ENCODE data around the gene ADAMTS13. TPM values are rescaled to one million over a fixed set of nuclear protein-coding genes. Genes with fewer than 3 reads are reported as not detected.
A peak's percentile ranks its signal among the peaks of the same experiment; 100 is the strongest.

ADAMTS13 gene
- total and polyA plus RNA-seq, 9 of the 15 experiments (the other 6 are each of a cell fraction or from before 2014, with no cell fraction given), result 0.03 to 0.20 (median 0.04) TPM; not detected in 4

- Histone ChIP-seq H3K27me3 (ENCODE audit: control insufficient read depth in 2 of 2, insufficient read depth in 2 of 2, low read length in 2 of 2) (peaks cover 3 to 24% of the 10 kb centered on the region in 2 experiments; a peak in 3 of 5 replicates), H3K36me3 (ENCODE audit: control insufficient read depth, insufficient read depth, low read length) (no peaks in the 10 kb centered on the region; the same call in 2 of the 3 replicates), H3K4me1 (replicated peaks in 1 of 2; ENCODE audit: control insufficient read depth in 2 of 2, insufficient read depth in 2 of 2, low read length in 2 of 2) (peaks cover 21 to 33% of the 10 kb centered on the region in 2 experiments), H3K27ac (ENCODE audit: extremely low read depth, low read depth, low read length) (no peak overlapping the region), H2AFZ (ENCODE audit: low read depth, low read length) (no peak overlapping the region), H4K20me1 (replicated peaks; ENCODE audit: control insufficient read depth, insufficient read depth, low read length) (peaks cover 4% of the 10 kb centered on the region; the same call in 1 of the 2 replicates), H3K9ac (ENCODE audit: insufficient read depth in 1 of 2, low read depth in 2 of 2, low read length in 2 of 2) (no peak overlapping the region), H3K4me2 (ENCODE audit: insufficient read depth, low read length) (no peak overlapping the region), H3K4me3 (no peak overlapping the region), H3K9me3 (replicated peaks; ENCODE audit: control insufficient read depth, insufficient read depth, low read depth, low read length) (peaks cover 7% of the 10 kb centered on the region; the same call in 1 of the 2 replicates), H3K79me2 (ENCODE audit: control insufficient read depth, insufficient read depth, low read length) (no peaks in the 10 kb centered on the region), H3K9me1 (ENCODE audit: control insufficient read depth, insufficient read depth, low read length) (no peaks in the 10 kb centered on the region)
- ChIA-PET CTCF (ENCODE audit: low intra/inter-chr PET ratio) (no interaction called here), POLR2A (no interaction called here)
- BruUV-seq (replicated peaks), result no TSS peak
- in situ Hi-C loops (cut with MboI), result no loop called here
- TF ChIP-seq ADNP (tag; IDR thresholded peaks at IDR 0.05), result no peak
- peak; percentile 46 for TF ChIP-seq ZFP36 (IDR thresholded peaks at IDR 0.05; ENCODE audit: low read depth, low read length, partially characterized antibody)
- FAIRE-seq, result no peak
- no peak for DNase-seq (ENCODE audit: extremely low read depth in 1 of 4, low spot score in 3 of 4)
- 11% methylated on average over 8 of the region's 8 CpGs for WGBS (ENCODE audit: insufficient coverage, low coverage, missing lambda C conversion rate)
- no peak for ATAC-seq
- intact Hi-C loops (cut with micrococcal nuclease), result no loop called here
Measured at GRCh38 chr9:133508046-133508445, 85.9 kb downstream of the ADAMTS13 start.

Other genes with a start within 250 kb of the ADAMTS13 start
Only the 7 nearest of the 16 such genes appear.
- gene SURF1, start 65.9 kb upstream of the ADAMTS13 start, total RNA-seq (2014; rRNA removed), result 17.9 and 20.8 TPM in 2 replicates
- gene SURF1, start 65.9 kb upstream of the ADAMTS13 start, total RNA-seq (2014; rRNA removed; fragmentation: Illumina TruSeq; extraction: Trizol), result 20.9 and 21.2 TPM in 2 replicates
- gene SURF1, start 65.9 kb upstream of the ADAMTS13 start, total RNA-seq (2015; rRNA removed; fragmentation: Illumina TruSeq; extraction: Trizol), result 15.5 and 16.6 TPM in 2 replicates
- gene SURF1, start 65.9 kb upstream of the ADAMTS13 start, total RNA-seq (2021), result 26.7 and 26.8 TPM in 2 replicates
- gene SURF1, start 65.9 kb upstream of the ADAMTS13 start, polyA plus RNA-seq (2011; rRNA removed), result 28.6 and 29.8 TPM in 2 replicates
- gene SURF1, start 65.9 kb upstream of the ADAMTS13 start, polyA plus RNA-seq (2014; fragmentation: Illumina TruSeq; extraction: Trizol), result 19.1 and 22.2 TPM in 2 replicates
- 10 to 100 TPM; 16.1 to 16.3 TPM for gene SURF1, start 65.9 kb upstream of the ADAMTS13 start, polyA plus RNA-seq (2014; fragmentation: Nextera tagmentation; extraction: Ambion mirVana)
- 30.4 and 31.3 TPM in 2 replicates for gene SURF1, start 65.9 kb upstream of the ADAMTS13 start, polyA plus RNA-seq (2014; rRNA removed)
- gene SURF2, start 65.8 kb upstream of the ADAMTS13 start, total RNA-seq (2014; rRNA removed), result 82.5 and 83.0 TPM in 2 replicates
- gene SURF2, start 65.8 kb upstream of the ADAMTS13 start, total RNA-seq (2014; rRNA removed; fragmentation: Illumina TruSeq; extraction: Trizol), result 18.6 and 19.8 TPM in 2 replicates
- gene SURF2, start 65.8 kb upstream of the ADAMTS13 start, total RNA-seq (2015; rRNA removed; fragmentation: Illumina TruSeq; extraction: Trizol), result 37.0 and 37.3 TPM in 2 replicates
- gene SURF2, start 65.8 kb upstream of the ADAMTS13 start, total RNA-seq (2021), result 38.3 and 43.3 TPM in 2 replicates
- gene SURF2, start 65.8 kb upstream of the ADAMTS13 start, polyA plus RNA-seq (2011; rRNA removed), result 7.3 and 9.7 TPM in 2 replicates
- 21.3 and 32.2 TPM in 2 replicates for gene SURF2, start 65.8 kb upstream of the ADAMTS13 start, polyA plus RNA-seq (2014; fragmentation: Illumina TruSeq; extraction: Trizol)
- 10 to 100 TPM in 1 of 2 experiments, 1 to 10 TPM in 1; 5.5 to 10.2 TPM for gene SURF2, start 65.8 kb upstream of the ADAMTS13 start, polyA plus RNA-seq (2014; fragmentation: Nextera tagmentation; extraction: Ambion mirVana)
- 52.4 and 58.9 TPM in 2 replicates for gene SURF2, start 65.8 kb upstream of the ADAMTS13 start, polyA plus RNA-seq (2014; rRNA removed)
- gene SURF4, start 46.3 kb upstream of the ADAMTS13 start, total RNA-seq (2014; rRNA removed), result 158 and 200 TPM in 2 replicates
- 110 and 137 TPM in 2 replicates for gene SURF4, start 46.3 kb upstream of the ADAMTS13 start, total RNA-seq (2014; rRNA removed; fragmentation: Illumina TruSeq; extraction: Trizol)
- gene SURF4, start 46.3 kb upstream of the ADAMTS13 start, total RNA-seq (2015; rRNA removed; fragmentation: Illumina TruSeq; extraction: Trizol), result 128 and 130 TPM in 2 replicates
- 175 and 181 TPM in 2 replicates for gene SURF4, start 46.3 kb upstream of the ADAMTS13 start, total RNA-seq (2021)
- 174 and 176 TPM in 2 replicates for gene SURF4, start 46.3 kb upstream of the ADAMTS13 start, polyA plus RNA-seq (2011; rRNA removed)
- 144 and 148 TPM in 2 replicates for gene SURF4, start 46.3 kb upstream of the ADAMTS13 start, polyA plus RNA-seq (2014; fragmentation: Illumina TruSeq; extraction: Trizol)
- gene SURF4, start 46.3 kb upstream of the ADAMTS13 start, polyA plus RNA-seq (2014; fragmentation: Nextera tagmentation; extraction: Ambion mirVana), result 10 to 100 TPM in 1 of 2 experiments, 1 to 10 TPM in 1; 8.4 to 13.5 TPM
- gene SURF4, start 46.3 kb upstream of the ADAMTS13 start, polyA plus RNA-seq (2014; rRNA removed), result 116 and 147 TPM in 2 replicates
- gene STKLD1, start 46.0 kb upstream of the ADAMTS13 start, total RNA-seq (2014; rRNA removed), result 0.53 TPM in 1 of 2 replicates, not detected in the other
- gene STKLD1, start 46.0 kb upstream of the ADAMTS13 start, total RNA-seq (2014; rRNA removed; fragmentation: Illumina TruSeq; extraction: Trizol), result 0.19 and 0.36 TPM in 2 replicates
- 0.26 and 0.65 TPM in 2 replicates for gene STKLD1, start 46.0 kb upstream of the ADAMTS13 start, total RNA-seq (2015; rRNA removed; fragmentation: Illumina TruSeq; extraction: Trizol)
- 0.20 and 0.33 TPM in 2 replicates for gene STKLD1, start 46.0 kb upstream of the ADAMTS13 start, total RNA-seq (2021)
- gene STKLD1, start 46.0 kb upstream of the ADAMTS13 start, polyA plus RNA-seq (2011; rRNA removed), result 0.60 and 1.2 TPM in 2 replicates
- 0.25 and 1.0 TPM in 2 replicates for gene STKLD1, start 46.0 kb upstream of the ADAMTS13 start, polyA plus RNA-seq (2014; fragmentation: Illumina TruSeq; extraction: Trizol)
- under 1 TPM in 1 of 2 experiments, not detected in 1; 0.10 TPM for gene STKLD1, start 46.0 kb upstream of the ADAMTS13 start, polyA plus RNA-seq (2014; fragmentation: Nextera tagmentation; extraction: Ambion mirVana)
- gene STKLD1, start 46.0 kb upstream of the ADAMTS13 start, polyA plus RNA-seq (2014; rRNA removed), result 0.13 and 0.61 TPM in 2 replicates
- 70.5 and 72.9 TPM in 2 replicates for gene REXO4, start 4.4 kb upstream of the ADAMTS13 start, total RNA-seq (2014; rRNA removed)
- gene REXO4, start 4.4 kb upstream of the ADAMTS13 start, total RNA-seq (2014; rRNA removed; fragmentation: Illumina TruSeq; extraction: Trizol), result 19.6 and 21.6 TPM in 2 replicates
- 31.1 and 31.3 TPM in 2 replicates for gene REXO4, start 4.4 kb upstream of the ADAMTS13 start, total RNA-seq (2015; rRNA removed; fragmentation: Illumina TruSeq; extraction: Trizol)
- 56.4 and 57.9 TPM in 2 replicates for gene REXO4, start 4.4 kb upstream of the ADAMTS13 start, total RNA-seq (2021)
- gene REXO4, start 4.4 kb upstream of the ADAMTS13 start, polyA plus RNA-seq (2011; rRNA removed), result 23.9 and 29.2 TPM in 2 replicates
- gene REXO4, start 4.4 kb upstream of the ADAMTS13 start, polyA plus RNA-seq (2014; fragmentation: Illumina TruSeq; extraction: Trizol), result 40.9 and 45.1 TPM in 2 replicates
- gene REXO4, start 4.4 kb upstream of the ADAMTS13 start, polyA plus RNA-seq (2014; fragmentation: Nextera tagmentation; extraction: Ambion mirVana), result 1 to 10 TPM; 3.4 to 5.0 TPM
- 58.8 and 62.3 TPM in 2 replicates for gene REXO4, start 4.4 kb upstream of the ADAMTS13 start, polyA plus RNA-seq (2014; rRNA removed)
- 1.1 and 1.2 TPM in 2 replicates for gene CACFD1, start 37.6 kb downstream of the ADAMTS13 start, total RNA-seq (2014; rRNA removed)
- gene CACFD1, start 37.6 kb downstream of the ADAMTS13 start, total RNA-seq (2014; rRNA removed; fragmentation: Illumina TruSeq; extraction: Trizol), result 0.11 and 0.13 TPM in 2 replicates
- gene CACFD1, start 37.6 kb downstream of the ADAMTS13 start, total RNA-seq (2015; rRNA removed; fragmentation: Illumina TruSeq; extraction: Trizol), result 0.54 and 0.64 TPM in 2 replicates
- gene CACFD1, start 37.6 kb downstream of the ADAMTS13 start, total RNA-seq (2021), result 1.4 and 1.8 TPM in 2 replicates
- gene CACFD1, start 37.6 kb downstream of the ADAMTS13 start, polyA plus RNA-seq (2011; rRNA removed), result 0.87 and 1.2 TPM in 2 replicates
- gene CACFD1, start 37.6 kb downstream of the ADAMTS13 start, polyA plus RNA-seq (2014; fragmentation: Illumina TruSeq; extraction: Trizol), result 0.16 and 0.37 TPM in 2 replicates
- gene CACFD1, start 37.6 kb downstream of the ADAMTS13 start, polyA plus RNA-seq (2014; fragmentation: Nextera tagmentation; extraction: Ambion mirVana), result not detected
- 1.1 and 1.4 TPM in 2 replicates for gene CACFD1, start 37.6 kb downstream of the ADAMTS13 start, polyA plus RNA-seq (2014; rRNA removed)
- 0.09 and 0.41 TPM in 2 replicates for gene SLC2A6, start 56.7 kb downstream of the ADAMTS13 start, total RNA-seq (2014; rRNA removed)
- 0.04 and 0.06 TPM in 2 replicates for gene SLC2A6, start 56.7 kb downstream of the ADAMTS13 start, total RNA-seq (2014; rRNA removed; fragmentation: Illumina TruSeq; extraction: Trizol)
- 0.04 TPM in 1 of 2 replicates, not detected in the other for gene SLC2A6, start 56.7 kb downstream of the ADAMTS13 start, total RNA-seq (2015; rRNA removed; fragmentation: Illumina TruSeq; extraction: Trizol)
- 0.16 and 0.38 TPM in 2 replicates for gene SLC2A6, start 56.7 kb downstream of the ADAMTS13 start, total RNA-seq (2021)
- 0.08 and 0.22 TPM in 2 replicates for gene SLC2A6, start 56.7 kb downstream of the ADAMTS13 start, polyA plus RNA-seq (2011; rRNA removed)
- gene SLC2A6, start 56.7 kb downstream of the ADAMTS13 start, polyA plus RNA-seq (2014; fragmentation: Illumina TruSeq; extraction: Trizol), result not detected in 2 replicates
- not detected for gene SLC2A6, start 56.7 kb downstream of the ADAMTS13 start, polyA plus RNA-seq (2014; fragmentation: Nextera tagmentation; extraction: Ambion mirVana)
- 0.27 and 0.39 TPM in 2 replicates for gene SLC2A6, start 56.7 kb downstream of the ADAMTS13 start, polyA plus RNA-seq (2014; rRNA removed)